Thyroid gland (tissue), 4 donors: Measurements from ENCODE around the gene WDR7.

Source experiments
- POLR2A ChIP-seq, 2 donors: fragments of 450-650 bp; IDR thresholded peaks; one replicate each; pipeline ENCODE4 v1.6.1; 2017; ENCODE audit warnings: antibody characterized with exemption in 2 of 2, mild to moderate bottlenecking in 2 of 2, moderate library complexity in 1 of 2
- TF ChIP-seq, protein P1 (sequence below), 6 experiments: fragments of 200-600 bp in 3 of 6; fragments of 450-650 bp in 3 of 6; sonication (generic) in 3 of 6; IDR thresholded peaks; one replicate each; pipeline ENCODE4 v1.5.1; 2016 to 2019; ENCODE audit warnings: antibody characterized with exemption in 6 of 6, mild to moderate bottlenecking in 2 of 6, inconsistent platforms in 1 of 6, moderate library complexity in 1 of 6

DNA sequence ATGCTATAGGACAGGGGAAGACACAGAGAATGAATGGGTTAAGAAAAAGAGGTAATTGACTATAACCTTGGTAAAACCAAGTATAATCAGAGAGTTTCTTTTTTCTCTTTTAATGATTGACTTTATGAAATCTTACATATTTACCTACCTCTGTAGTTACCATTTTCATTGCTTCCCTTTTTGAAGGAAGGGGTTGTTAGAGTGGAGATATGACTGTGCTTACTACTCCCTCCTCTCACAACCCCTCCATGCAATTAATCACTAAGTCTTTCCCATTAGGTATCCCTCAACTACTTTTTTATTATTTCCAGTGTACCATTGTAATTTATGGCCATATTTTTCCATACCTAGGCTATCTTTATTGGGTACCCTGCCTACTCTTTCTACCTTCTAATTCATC is 71.4 kb downstream of the WDR7 start:
- TF ChIP-seq, protein P1, sequence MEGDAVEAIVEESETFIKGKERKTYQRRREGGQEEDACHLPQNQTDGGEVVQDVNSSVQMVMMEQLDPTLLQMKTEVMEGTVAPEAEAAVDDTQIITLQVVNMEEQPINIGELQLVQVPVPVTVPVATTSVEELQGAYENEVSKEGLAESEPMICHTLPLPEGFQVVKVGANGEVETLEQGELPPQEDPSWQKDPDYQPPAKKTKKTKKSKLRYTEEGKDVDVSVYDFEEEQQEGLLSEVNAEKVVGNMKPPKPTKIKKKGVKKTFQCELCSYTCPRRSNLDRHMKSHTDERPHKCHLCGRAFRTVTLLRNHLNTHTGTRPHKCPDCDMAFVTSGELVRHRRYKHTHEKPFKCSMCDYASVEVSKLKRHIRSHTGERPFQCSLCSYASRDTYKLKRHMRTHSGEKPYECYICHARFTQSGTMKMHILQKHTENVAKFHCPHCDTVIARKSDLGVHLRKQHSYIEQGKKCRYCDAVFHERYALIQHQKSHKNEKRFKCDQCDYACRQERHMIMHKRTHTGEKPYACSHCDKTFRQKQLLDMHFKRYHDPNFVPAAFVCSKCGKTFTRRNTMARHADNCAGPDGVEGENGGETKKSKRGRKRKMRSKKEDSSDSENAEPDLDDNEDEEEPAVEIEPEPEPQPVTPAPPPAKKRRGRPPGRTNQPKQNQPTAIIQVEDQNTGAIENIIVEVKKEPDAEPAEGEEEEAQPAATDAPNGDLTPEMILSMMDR (IDR thresholded peaks at IDR 0.05): no peak
- TF ChIP-seq POLR2A (IDR thresholded peaks at IDR 0.05): no peak
